Measurements from ENCODE around the gene SBF1.

The SBF1 gene

GRCh38 chr22:50507421-50507990 lies 32.7 kb upstream of the SBF1 start, which contains the start of gene LMF2:
Gene LMF2, minus strand, starts transcription at chr22:50507702. Its CDS starts 27 bp downstream, at chr22:50507675.
- DNase-seq (ENCODE audit: low read depth, low spot score), result peak; percentile 56

- peak; percentile 68 for DNase-seq (ENCODE audit: low read depth, low spot score)
These were observed 32.0 kb upstream of the SBF1 start for GRCh38 chr22:50506611-50507420.

GRCh38 chr22:50505776-50506610 lies 31.2 kb upstream of the SBF1 start:
- peak; percentile 63 for DNase-seq (ENCODE audit: low read depth, low spot score)

GRCh38 chr22:50505276-50505775 lies 30.5 kb upstream of the SBF1 start:
- no peak for DNase-seq (ENCODE audit: low read depth, low spot score)

- DNase-seq (ENCODE audit: low read depth, low spot score), result no peak
These were observed 29.8 kb upstream of the SBF1 start for GRCh38 chr22:50504369-50505211.

GRCh38 chr22:50503475-50504145 lies 28.8 kb upstream of the SBF1 start:
- no peak for DNase-seq (ENCODE audit: low read depth, low spot score)

- no peak for DNase-seq (ENCODE audit: low read depth, low spot score)
These were observed 28.0 kb upstream of the SBF1 start for GRCh38 chr22:50502628-50503474.

- no peak for DNase-seq (ENCODE audit: low read depth, low spot score)
These were observed 27.3 kb upstream of the SBF1 start for GRCh38 chr22:50502096-50502495.

- no peak for DNase-seq (ENCODE audit: low read depth, low spot score)
These were observed 25.6 kb upstream of the SBF1 start for GRCh38 chr22:50500452-50500851.

- DNase-seq (ENCODE audit: low read depth, low spot score), result peak; percentile 89
These were observed 23.6 kb upstream of the SBF1 start for GRCh38 chr22:50498322-50498890.

- no peak for DNase-seq (ENCODE audit: low read depth, low spot score)
These were observed 22.3 kb upstream of the SBF1 start for GRCh38 chr22:50497093-50497492.

- no peak for DNase-seq (ENCODE audit: low read depth, low spot score)
These were observed 15.9 kb upstream of the SBF1 start for GRCh38 chr22:50490531-50491308.

GRCh38 chr22:50489363-50490243 lies 14.8 kb upstream of the SBF1 start:
- no peak for DNase-seq (ENCODE audit: low read depth, low spot score)

GRCh38 chr22:50488886-50489285 lies 14.1 kb upstream of the SBF1 start:
- no peak for DNase-seq (ENCODE audit: low read depth, low spot score)

GRCh38 chr22:50488006-50488677 lies 13.3 kb upstream of the SBF1 start:
- no peak for DNase-seq (ENCODE audit: low read depth, low spot score)

GRCh38 chr22:50487290-50488005 lies 12.6 kb upstream of the SBF1 start:
- DNase-seq (ENCODE audit: low read depth, low spot score), result no peak
